ENCODE results near the gene MYO7B. TPM values are rescaled to one million over a fixed set of nuclear protein-coding genes. Genes with fewer than 3 reads are reported as not detected.

MYO7B gene
- total RNA-seq, 5 donors from 2014 or later (not counting 1 experiment from before 2014, with no cell fraction given) = 0.13 to 0.96 (median 0.28) TPM; not detected in 1

DNA sequence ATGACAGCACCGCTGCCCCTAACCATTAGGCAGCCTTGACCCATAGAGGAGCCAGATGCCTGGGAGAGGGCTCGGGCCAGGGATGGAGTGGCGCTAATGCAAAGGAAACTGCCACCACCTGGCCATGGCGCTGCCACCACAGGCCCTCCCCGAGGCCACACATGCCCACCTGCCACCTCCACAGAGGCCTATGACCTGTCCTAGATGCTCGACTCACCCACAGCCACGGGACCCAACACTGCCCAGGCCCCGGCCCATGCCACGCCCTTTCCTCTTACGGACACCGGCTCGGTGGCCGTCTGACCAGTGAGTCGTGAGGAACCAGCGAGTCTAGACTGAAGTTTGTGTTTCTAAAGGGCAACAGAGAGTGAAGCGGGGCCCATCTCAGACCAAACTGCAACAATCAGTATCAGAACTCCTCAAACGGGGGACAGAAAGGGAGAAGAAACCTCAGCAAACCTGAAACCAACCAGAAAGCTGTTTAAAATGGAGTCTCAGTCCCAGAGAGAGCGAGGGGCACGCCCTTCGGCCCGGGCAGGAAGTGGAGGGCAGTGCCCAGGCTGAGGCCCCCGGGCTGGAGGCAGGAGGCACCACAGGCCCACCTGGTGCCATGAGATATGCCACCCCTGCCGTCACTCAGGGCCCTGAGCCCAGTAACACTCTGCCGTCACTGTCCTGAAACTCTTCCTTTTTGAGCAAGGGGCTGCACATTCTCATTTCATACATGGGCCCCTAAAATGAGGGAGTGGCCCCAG is 111.2 kb downstream of the MYO7B start:
- no peaks in the 10 kb centered on the region for H3K36me3 ChIP-seq (ENCODE audit: control insufficient read depth in 2 of 2, extremely low read depth in 1 of 2, insufficient read depth in 1 of 2, low read length in 1 of 2)
- Mint-ChIP-seq H3K27me3 (no peaks in the 10 kb centered on the region), H3K27ac (peak overlapping the region in 1 of 2 donors; percentile 45), H3K4me1 (peaks cover 21 to 41% (median 35%) of the 10 kb centered on the region in 3 donors), H3K9me3 (no peaks in the 10 kb centered on the region), H3K4me3 (no peak overlapping the region), H3K36me3 (no peaks in the 10 kb centered on the region)
- no peaks in the 10 kb centered on the region for H3K9me3 ChIP-seq
- POLR2A ChIA-PET = no interaction called here
- H3K27me3 ChIP-seq (replicated peaks in 1 of 2; ENCODE audit: control insufficient read depth in 2 of 2, extremely low read depth in 1 of 2, insufficient read depth in 2 of 2, low read length in 1 of 2) = peaks cover 0 to 5% of the 10 kb centered on the region in 2 experiments
- H3K27ac ChIP-seq (ENCODE audit: low read length) = no peak overlapping the region
- H3K4me3 ChIP-seq (ENCODE audit: control insufficient read depth in 1 of 2, extremely low read depth in 1 of 2, low read length in 1 of 2) = no peak overlapping the region
- 78% methylated on average over 16 of the region's 24 CpGs for WGBS (ENCODE audit: insufficient coverage)
- CTCF ChIA-PET = interaction anchor here in 1 of 2 donors (5.2 kb wide), 1 partner anchor 55 kb away, joined by 35 read pairs; no protein-coding TSS in a partner anchor
- DNase-seq = no peak
- ATAC-seq (replicated peaks in 1 of 4) = no peak
- peaks cover 16 to 47% of the 10 kb centered on the region in 2 experiments for H3K4me1 ChIP-seq (ENCODE audit: control insufficient read depth in 1 of 2, extremely low read depth in 1 of 2, insufficient read depth in 2 of 2, low read length in 2 of 2)

DNA sequence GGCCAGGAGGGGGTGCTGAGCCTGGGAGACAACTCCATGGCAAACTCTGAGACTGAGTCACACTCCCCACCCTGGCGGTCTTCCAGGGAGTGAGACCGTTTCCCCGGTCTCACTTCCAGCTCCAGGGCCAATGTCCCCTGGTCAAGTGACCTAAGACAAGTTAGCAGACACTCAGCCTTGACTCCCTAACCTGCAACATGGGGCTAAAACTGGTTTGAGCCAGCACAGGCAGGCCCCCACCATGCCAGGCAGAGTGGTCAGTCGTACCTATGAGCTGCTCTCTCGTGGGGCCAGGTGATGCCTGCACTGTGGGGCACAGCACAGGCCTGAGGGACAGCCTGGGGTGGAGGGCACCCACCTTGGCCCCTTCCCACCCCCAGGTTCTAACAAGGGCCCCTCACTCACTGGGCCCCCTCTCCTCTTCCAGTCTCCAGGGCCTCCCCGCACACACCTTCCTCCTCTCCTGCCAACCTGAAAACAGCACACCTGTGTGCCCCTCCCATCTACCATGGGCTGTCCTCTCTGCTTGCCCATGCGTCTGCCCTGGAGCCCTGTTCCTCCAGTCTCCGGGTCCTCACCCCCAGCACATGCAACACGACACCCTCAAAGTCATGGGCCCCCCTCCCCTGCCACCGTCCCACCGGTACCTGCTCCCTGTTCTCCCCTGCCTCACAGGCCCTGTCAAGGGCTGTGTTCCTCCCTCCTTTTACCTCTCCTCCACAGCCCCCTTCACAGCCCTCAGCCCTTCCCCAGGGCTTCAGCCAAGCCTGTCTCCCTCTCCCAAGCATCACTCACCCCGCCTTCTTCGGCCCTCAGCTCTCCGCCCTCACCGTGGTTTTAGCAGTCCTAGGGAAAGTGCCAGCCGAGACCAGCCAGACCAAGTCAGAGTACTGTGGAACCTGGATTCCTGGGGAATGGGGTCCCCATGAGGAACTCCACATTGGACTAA is 112.0 kb downstream of the MYO7B start:
- Mint-ChIP-seq H3K36me3 (no peaks in the 10 kb centered on the region), H3K4me1 (peaks cover 19 to 41% (median 30%) of the 10 kb centered on the region in 3 donors), H3K9me3 (no peaks in the 10 kb centered on the region), H3K27ac (peak overlapping the region; percentile 8 to 14), H3K27me3 (no peaks in the 10 kb centered on the region), H3K4me3 (peak overlapping the region in 1 of 3 donors; percentile 72)
- ATAC-seq (replicated peaks in 1 of 4) = no peak
- no peak for DNase-seq
- POLR2A ChIA-PET = no interaction called here
- WGBS (ENCODE audit: insufficient coverage) = 87% methylated on average over 16 of the region's 16 CpGs
- Histone ChIP-seq H3K27ac (ENCODE audit: low read length) (no peak overlapping the region), H3K27me3 (replicated peaks in 1 of 2; ENCODE audit: control insufficient read depth in 2 of 2, extremely low read depth in 1 of 2, insufficient read depth in 2 of 2, low read length in 1 of 2) (peaks cover 0 to 3% of the 10 kb centered on the region in 2 experiments), H3K4me3 (ENCODE audit: control insufficient read depth in 1 of 2, extremely low read depth in 1 of 2, low read length in 1 of 2) (no peak overlapping the region), H3K36me3 (ENCODE audit: control insufficient read depth in 2 of 2, extremely low read depth in 1 of 2, insufficient read depth in 1 of 2, low read length in 1 of 2) (no peaks in the 10 kb centered on the region), H3K4me1 (ENCODE audit: control insufficient read depth in 1 of 2, extremely low read depth in 1 of 2, insufficient read depth in 2 of 2, low read length in 2 of 2) (peaks cover 11 to 39% of the 10 kb centered on the region in 2 experiments), H3K9me3 (no peaks in the 10 kb centered on the region)
- CTCF ChIA-PET = interaction anchor here in 1 of 2 donors (5.2 kb wide), 1 partner anchor 56 kb away, joined by 35 read pairs; no protein-coding TSS in a partner anchor

DNA sequence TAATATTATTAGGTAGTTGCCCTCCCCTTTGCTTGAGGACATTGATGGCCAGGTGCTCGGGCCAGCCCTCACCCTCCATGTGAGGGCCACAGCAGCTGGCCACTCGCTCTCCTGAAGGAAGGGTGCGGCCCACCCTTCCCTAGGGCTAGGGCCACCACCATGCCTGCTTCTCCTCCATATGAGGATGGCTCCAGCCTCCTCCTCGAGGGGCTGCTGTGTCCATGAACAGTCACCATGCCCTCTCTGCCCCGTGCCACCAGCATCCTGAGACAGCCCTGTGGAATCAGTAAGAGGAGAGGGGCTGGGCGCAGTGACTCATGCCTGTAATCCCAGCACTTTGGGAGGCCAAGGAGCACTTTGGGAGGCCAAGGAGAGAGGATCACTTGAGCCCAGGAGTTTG is 112.8 kb downstream of the MYO7B start:
- ATAC-seq (replicated peaks in 1 of 4) = no peak
- peak overlapping the region in 1 of 3 donors; percentile 72 for H3K4me3 Mint-ChIP-seq
- no peak for DNase-seq
- no peaks in the 10 kb centered on the region for H3K9me3 ChIP-seq
- peaks cover 8 to 32% of the 10 kb centered on the region in 2 experiments for H3K4me1 ChIP-seq (ENCODE audit: control insufficient read depth in 1 of 2, extremely low read depth in 1 of 2, insufficient read depth in 2 of 2, low read length in 2 of 2)
- H3K27me3 Mint-ChIP-seq = peaks cover 0 to under 1% of the 10 kb centered on the region in 2 donors
- H3K27ac Mint-ChIP-seq = peak overlapping the region in 1 of 2 donors; percentile 61
- ChIA-PET CTCF (interaction anchor here in 1 of 2 donors (5.2 kb wide), 1 partner anchor 57 kb away, joined by 35 read pairs; no protein-coding TSS in a partner anchor), POLR2A (no interaction called here)
- no peaks in the 10 kb centered on the region for H3K36me3 ChIP-seq (ENCODE audit: control insufficient read depth in 2 of 2, extremely low read depth in 1 of 2, insufficient read depth in 1 of 2, low read length in 1 of 2)
- H3K27me3 ChIP-seq (replicated peaks in 1 of 2; ENCODE audit: control insufficient read depth in 2 of 2, extremely low read depth in 1 of 2, insufficient read depth in 2 of 2, low read length in 1 of 2) = peaks cover 0 to 9% of the 10 kb centered on the region in 2 experiments
- peaks cover 16 to 39% (median 27%) of the 10 kb centered on the region in 3 donors for H3K4me1 Mint-ChIP-seq
- H3K27ac ChIP-seq (ENCODE audit: low read length) = no peak overlapping the region
- 79% methylated on average over 3 of the region's 6 CpGs for WGBS (ENCODE audit: insufficient coverage)
- H3K9me3 Mint-ChIP-seq = no peaks in the 10 kb centered on the region
- H3K36me3 Mint-ChIP-seq = no peaks in the 10 kb centered on the region
- no peak overlapping the region for H3K4me3 ChIP-seq (ENCODE audit: control insufficient read depth in 1 of 2, extremely low read depth in 1 of 2, low read length in 1 of 2)

DNA sequence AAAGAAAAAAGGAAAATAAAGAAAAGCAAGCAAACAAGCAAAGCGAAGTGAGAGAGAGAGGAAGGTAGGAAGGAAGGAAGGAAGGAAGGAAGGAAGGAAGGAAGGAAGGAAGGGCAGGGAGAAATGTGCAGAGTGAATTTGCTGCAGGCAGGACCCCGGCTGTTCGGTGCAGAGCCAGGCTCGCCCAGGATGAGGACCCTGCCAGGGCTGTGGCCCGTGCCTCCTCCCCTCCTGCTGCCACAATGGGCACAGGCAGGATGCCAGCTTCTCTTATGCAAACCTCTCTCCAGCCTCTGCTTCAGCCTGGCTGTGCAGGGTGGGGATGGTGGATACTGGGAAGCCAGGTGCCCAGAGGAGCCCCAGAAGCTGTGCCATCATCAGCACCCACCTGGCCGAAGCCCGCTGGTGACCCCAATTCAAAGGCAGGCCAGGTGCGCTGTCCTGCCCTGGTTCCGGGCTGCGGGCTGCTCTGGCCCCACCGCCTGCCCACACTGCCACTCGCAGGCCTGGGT is 113.7 kb downstream of the MYO7B start:
- Histone ChIP-seq H3K4me3 (ENCODE audit: control insufficient read depth in 1 of 2, extremely low read depth in 1 of 2, low read length in 1 of 2) (no peak overlapping the region), H3K9me3 (no peaks in the 10 kb centered on the region), H3K27ac (ENCODE audit: low read length) (no peak overlapping the region), H3K27me3 (replicated peaks in 1 of 2; ENCODE audit: control insufficient read depth in 2 of 2, extremely low read depth in 1 of 2, insufficient read depth in 2 of 2, low read length in 1 of 2) (peaks cover 0 to 13% of the 10 kb centered on the region in 2 experiments), H3K4me1 (ENCODE audit: control insufficient read depth in 1 of 2, extremely low read depth in 1 of 2, insufficient read depth in 2 of 2, low read length in 2 of 2) (peaks cover 8 to 29% of the 10 kb centered on the region in 2 experiments), H3K36me3 (ENCODE audit: control insufficient read depth in 2 of 2, extremely low read depth in 1 of 2, insufficient read depth in 1 of 2, low read length in 1 of 2) (no peaks in the 10 kb centered on the region)
- H3K4me1 Mint-ChIP-seq = peaks cover 12 to 32% (median 25%) of the 10 kb centered on the region in 3 donors
- peak in 6 of 35 experiments; percentile 13 to 33 (median 26) for DNase-seq
- WGBS (ENCODE audit: insufficient coverage) = 23% methylated on average over 5 of the region's 12 CpGs
- ChIA-PET CTCF (interaction anchor here (1.7 to 5.2 kb wide), 3 partner anchors 9 to 58 kb away, joined by 4 to 39 read pairs (median 35); no protein-coding TSS in a partner anchor), POLR2A (no interaction called here)
- peak overlapping the region in 1 of 2 donors; percentile 2 for H3K27ac Mint-ChIP-seq
- H3K36me3 Mint-ChIP-seq = no peaks in the 10 kb centered on the region
- peak; percentile 38 to 77 (median 65) for ATAC-seq (replicated peaks in 1 of 4)
- peaks cover 0 to 3% of the 10 kb centered on the region in 2 donors for H3K27me3 Mint-ChIP-seq
- H3K9me3 Mint-ChIP-seq = no peaks in the 10 kb centered on the region
- peak overlapping the region in 1 of 3 donors; percentile 72 for H3K4me3 Mint-ChIP-seq

DNA sequence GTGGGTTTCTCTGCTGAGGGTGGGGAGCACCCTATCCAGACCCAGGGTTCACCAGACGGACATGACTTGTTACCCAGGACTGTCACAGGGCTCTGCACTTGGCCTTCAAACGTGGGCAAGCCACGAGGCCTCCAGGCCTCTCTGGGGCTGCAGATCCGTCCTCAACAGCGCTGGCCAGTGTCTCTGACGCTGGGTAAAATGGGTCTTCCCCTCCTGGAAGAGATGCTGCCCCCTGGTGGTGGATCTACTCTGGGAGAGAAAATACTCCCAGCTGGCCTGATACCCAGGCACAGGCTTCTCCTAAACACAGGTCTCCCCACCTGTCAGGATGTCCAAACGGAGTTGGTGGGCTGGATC is 114.2 kb downstream of the MYO7B start:
- Mint-ChIP-seq H3K4me3 (peak overlapping the region in 2 of 3 donors; percentile 44 to 72), H3K4me1 (peaks cover 12 to 28% (median 25%) of the 10 kb centered on the region in 3 donors), H3K9me3 (no peaks in the 10 kb centered on the region), H3K36me3 (no peaks in the 10 kb centered on the region), H3K27me3 (peaks cover 0 to 3% of the 10 kb centered on the region in 2 donors), H3K27ac (peak overlapping the region; percentile 78 to 91)
- DNase-seq (peak; percentile 45 to 91 (median 77)), ATAC-seq (replicated peaks in 1 of 4) (peak; percentile 75 to 83 (median 79))
- POLR2A ChIA-PET = no interaction called here
- CTCF ChIA-PET = interaction anchor here (0.6 to 5.2 kb wide), 5 partner anchors 10 to 157 kb away, joined by 4 to 39 read pairs (median 5); no protein-coding TSS in a partner anchor
- H3K4me1 ChIP-seq (ENCODE audit: control insufficient read depth in 1 of 2, extremely low read depth in 1 of 2, insufficient read depth in 2 of 2, low read length in 2 of 2) = peaks cover 8 to 29% of the 10 kb centered on the region in 2 experiments
- H3K9me3 ChIP-seq = no peaks in the 10 kb centered on the region
- H3K4me3 ChIP-seq (ENCODE audit: control insufficient read depth in 1 of 2, extremely low read depth in 1 of 2, low read length in 1 of 2) = no peak overlapping the region
- H3K27ac ChIP-seq (ENCODE audit: low read length) = no peak overlapping the region
- 29% methylated on average over 1 of the region's 7 CpGs for WGBS (ENCODE audit: insufficient coverage)
- peaks cover 0 to 13% of the 10 kb centered on the region in 2 experiments for H3K27me3 ChIP-seq (replicated peaks in 1 of 2; ENCODE audit: control insufficient read depth in 2 of 2, extremely low read depth in 1 of 2, insufficient read depth in 2 of 2, low read length in 1 of 2)
- H3K36me3 ChIP-seq (ENCODE audit: control insufficient read depth in 2 of 2, extremely low read depth in 1 of 2, insufficient read depth in 1 of 2, low read length in 1 of 2) = no peaks in the 10 kb centered on the region
